ENCODE data around the gene HECTD3.

The HECTD3 gene

DNA sequence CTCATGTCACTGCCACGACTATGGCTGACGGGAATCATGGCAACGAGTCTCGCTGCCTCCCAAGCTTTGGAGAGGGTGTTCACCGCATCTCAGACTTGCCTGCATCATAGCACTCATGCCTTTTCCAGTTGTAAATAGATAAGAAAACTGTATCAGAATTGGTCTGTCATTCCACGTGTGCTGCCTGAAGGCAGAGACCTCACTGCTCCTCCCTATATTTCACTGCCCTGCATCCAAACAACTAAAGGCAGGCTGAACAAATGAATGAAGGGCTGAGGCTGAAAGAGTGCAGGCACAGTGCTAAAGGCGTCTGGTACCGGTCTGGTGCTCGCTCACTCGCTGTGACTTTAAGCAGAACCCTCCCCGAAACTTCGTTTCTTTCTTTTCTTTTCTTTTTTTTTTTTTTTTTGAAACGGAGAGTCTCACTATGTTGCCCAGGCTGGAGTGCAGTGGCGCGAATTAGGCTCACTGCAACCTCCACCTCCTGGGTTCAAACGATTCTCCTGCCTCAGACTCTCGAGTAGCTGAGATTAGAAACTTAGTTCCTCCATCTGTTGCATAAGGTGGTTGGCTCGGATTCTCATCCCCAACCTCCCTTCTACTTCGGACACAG lies 25.3 kb downstream of the HECTD3 start:
- TF ChIP-seq GATA2 (IDR thresholded peaks at IDR 0.05; ENCODE audit: low read depth, low read length) (no peak), GATA3 (IDR thresholded peaks at IDR 0.05; ENCODE audit: low read depth, low read length) (no peak)

DNA sequence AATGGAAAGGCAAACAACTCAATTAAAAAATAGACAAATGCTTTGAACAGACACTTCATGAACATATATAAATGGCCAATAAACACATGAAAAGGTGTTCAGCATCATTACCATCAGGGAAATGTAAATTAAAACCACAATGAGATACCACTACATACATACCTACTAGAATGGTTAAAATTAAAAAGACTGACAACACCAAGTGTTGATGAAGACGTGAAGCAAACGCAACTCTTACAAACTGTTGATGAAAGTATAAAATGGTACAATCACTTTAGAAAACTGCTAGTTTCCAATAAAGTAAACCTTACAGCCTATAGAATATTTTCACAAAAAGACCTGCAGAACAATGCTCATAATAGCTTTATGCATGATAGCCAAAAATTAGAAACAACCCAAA lies 34.9 kb downstream of the HECTD3 start:
- no peak for TF ChIP-seq GATA2 (IDR thresholded peaks at IDR 0.05; ENCODE audit: low read depth, low read length)
- no peak for TF ChIP-seq GATA3 (IDR thresholded peaks at IDR 0.05; ENCODE audit: low read depth, low read length)

DNA sequence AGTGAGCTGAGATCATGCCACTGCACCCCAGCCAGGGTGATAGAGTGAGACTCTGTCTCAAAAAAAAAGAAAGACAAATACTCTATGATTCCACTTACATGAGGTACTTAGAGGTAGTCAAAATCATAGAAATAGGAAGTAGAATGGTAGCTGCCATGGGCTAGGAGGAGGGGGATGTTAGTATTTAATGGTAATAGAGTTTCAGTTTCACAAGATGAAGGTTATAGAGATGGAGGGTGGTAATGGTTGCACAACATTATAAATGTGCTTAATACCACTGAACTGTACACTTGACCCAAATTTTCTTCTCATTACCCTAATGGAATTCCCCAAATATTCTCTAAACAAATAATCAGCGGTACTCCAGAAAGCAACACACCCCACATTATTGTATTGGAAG lies 37.5 kb downstream of the HECTD3 start:
- TF ChIP-seq GATA2 (IDR thresholded peaks at IDR 0.05; ENCODE audit: low read depth, low read length): no peak
- TF ChIP-seq GATA3 (IDR thresholded peaks at IDR 0.05; ENCODE audit: low read depth, low read length): no peak

DNA sequence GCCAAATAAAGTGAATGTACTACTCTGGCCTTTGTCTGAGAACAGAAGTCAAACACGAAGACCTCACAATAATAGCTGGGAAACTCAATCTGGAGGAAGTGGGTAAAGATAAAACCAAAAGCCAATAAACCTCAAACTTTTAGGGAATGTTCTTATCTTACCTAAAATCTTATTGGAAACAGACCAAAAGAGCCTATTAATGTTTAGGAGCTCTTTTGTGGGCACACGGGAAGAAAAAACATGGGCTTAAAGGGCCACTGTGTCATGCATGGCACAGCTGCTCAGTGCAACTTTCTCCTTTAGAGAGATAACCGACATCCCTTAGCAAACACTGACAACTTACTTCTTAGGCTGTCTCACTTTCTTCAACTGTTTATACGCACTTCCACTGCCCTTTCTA lies 40.8 kb downstream of the HECTD3 start:
- TF ChIP-seq GATA3 (IDR thresholded peaks at IDR 0.05; ENCODE audit: low read depth, low read length) (no peak), GATA2 (IDR thresholded peaks at IDR 0.05; ENCODE audit: low read depth, low read length) (no peak)

DNA sequence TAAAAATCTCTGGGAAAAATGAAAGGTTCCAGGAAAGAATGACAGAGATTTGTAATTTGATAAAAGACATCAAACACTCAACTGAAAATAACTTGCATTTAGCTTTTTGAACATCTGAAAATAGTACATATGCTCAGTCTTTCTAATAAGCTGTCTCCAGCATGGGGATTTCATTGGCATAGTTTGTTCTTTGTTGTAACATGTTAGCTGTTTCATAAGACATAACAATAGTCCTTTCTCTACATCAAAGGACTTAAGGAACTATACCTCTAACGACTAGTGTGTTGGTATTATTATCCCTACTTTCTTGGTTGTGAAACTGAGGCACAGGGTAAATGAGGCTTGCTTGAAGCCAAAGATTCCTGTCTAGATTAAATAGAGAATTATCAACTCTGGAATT lies 46.7 kb downstream of the HECTD3 start:
- TF ChIP-seq GATA3 (IDR thresholded peaks at IDR 0.05; ENCODE audit: low read depth, low read length): no peak
- TF ChIP-seq GATA2 (IDR thresholded peaks at IDR 0.05; ENCODE audit: low read depth, low read length): no peak

DNA sequence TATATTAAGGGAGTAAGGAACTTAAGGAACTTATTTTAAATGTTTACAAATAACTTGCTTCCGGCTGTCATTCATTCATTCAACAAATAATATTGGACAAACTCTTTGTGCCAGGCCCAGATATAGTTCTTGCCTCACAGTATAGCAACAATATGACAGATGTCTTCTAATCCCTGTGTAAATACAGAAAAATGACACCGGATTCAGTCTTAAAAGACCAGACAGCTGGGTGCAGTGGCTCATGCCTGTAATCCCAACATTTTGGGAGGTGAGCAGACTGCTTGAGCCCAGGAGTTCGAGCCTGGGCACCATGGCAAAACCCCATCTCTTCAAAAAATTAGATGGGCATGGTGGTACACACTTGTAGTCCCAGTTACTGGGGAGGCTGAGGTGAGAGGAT lies 48.4 kb downstream of the HECTD3 start:
- TF ChIP-seq GATA2 (IDR thresholded peaks at IDR 0.05; ENCODE audit: low read depth, low read length) (no peak), GATA3 (IDR thresholded peaks at IDR 0.05; ENCODE audit: low read depth, low read length) (no peak)
